CD4-positive, alpha-beta T cell (primary cell): ENCODE results near the gene TULP4. TPM values are rescaled to one million over a fixed set of nuclear protein-coding genes. Genes with fewer than 3 reads are reported as not detected.

ENCODE experiments used
- ATAC-seq: fragments of 200-7000 bp; cut with Tn5 transposase; one replicate; pipeline ENCODE4 v1.10.0; 2022; ENCODE audit warnings: mild to moderate bottlenecking; ENCODE audit not compliant: poor library complexity
- CTCF ChIA-PET: fragments of 350-600 bp; sonication (Branson Sonifier 250); formaldehyde crosslinking; loops from one replicate; lab custom pipeline; 2021; ENCODE audit warnings: antibody characterized with exemption, inconsistent platforms; lab: Charles Lee
- POLR2A ChIA-PET: fragments of 350-600 bp; sonication (Branson Sonifier 250); formaldehyde crosslinking; loops from one replicate; lab custom pipeline; 2021; ENCODE audit warnings: antibody characterized with exemption, inconsistent platforms; lab: Charles Lee
- DNase-seq, 14 experiments: peaks; one replicate each; pipeline ENCODE4 v3.0.0-alpha.2; 2013 to 2020; ENCODE audit warnings: mixed read lengths in 2 of 14
- H3K27ac ChIP-seq, 2 donors: one replicate each; pipeline versions ENCODE4 v1.5.1 to v1.7.0; 2013; ENCODE audit warnings: low read length in 2 of 2, low read depth in 1 of 2, mild to moderate bottlenecking in 1 of 2
- H3K27me3 ChIP-seq, 2 experiments: 1 replicate in 1 of 2; 2 replicates in 1 of 2; pipeline versions ENCODE4 v1.6.1 to v1.7.0; 2013; ENCODE audit warnings: low read length in 2 of 2, control low read depth in 1 of 2, mild to moderate bottlenecking in 1 of 2, moderate library complexity in 1 of 2; ENCODE audit not compliant: insufficient read depth in 2 of 2, control insufficient read depth in 1 of 2
- H3K36me3 ChIP-seq: one replicate; pipeline ENCODE4 v1.6.1; 2013; ENCODE audit warnings: low read length, control low read depth; ENCODE audit not compliant: insufficient read depth
- H3K4me1 ChIP-seq: one replicate; pipeline ENCODE4 v1.6.1; 2013; ENCODE audit warnings: low read length, control low read depth; ENCODE audit not compliant: insufficient read depth
- H3K4me3 ChIP-seq: one replicate; pipeline ENCODE4 v1.5.1; 2013; ENCODE audit warnings: mild to moderate bottlenecking, low read length, moderate library complexity
- H3K9me3 ChIP-seq, 2 experiments: 1 replicate in 1 of 2; 2 replicates in 1 of 2; pipeline versions ENCODE4 v1.6.1 to v1.7.0; 2013; ENCODE audit warnings: low read length in 2 of 2, mild to moderate bottlenecking in 2 of 2, control low read depth in 1 of 2, moderate library complexity in 1 of 2; ENCODE audit not compliant: control insufficient read depth in 1 of 2, insufficient read depth in 1 of 2
- H3K27ac Mint-ChIP-seq: one replicate; pipeline ENCODE4 v1.8.0; 2020; ENCODE audit warnings: mixed read lengths
- H3K27me3 Mint-ChIP-seq: one replicate; pipeline ENCODE4 v1.8.0; 2021; ENCODE audit warnings: mixed read lengths
- H3K36me3 Mint-ChIP-seq: one replicate; pipeline ENCODE4 v1.8.0; 2021; ENCODE audit warnings: low read depth, mixed read lengths
- H3K4me1 Mint-ChIP-seq: one replicate; pipeline ENCODE4 v1.8.0; 2021; ENCODE audit warnings: low read depth, mixed read lengths
- H3K4me3 Mint-ChIP-seq: one replicate; pipeline ENCODE4 v1.8.0; 2020; ENCODE audit warnings: mild to moderate bottlenecking, mixed read lengths
- H3K9me3 Mint-ChIP-seq: one replicate; pipeline ENCODE4 v1.8.0; 2020; ENCODE audit warnings: mixed read lengths
- intact Hi-C, 2 experiments: fragments of 100-400 bp; cut with DNase I in 1 of 2; cut with micrococcal nuclease in 1 of 2; formaldehyde crosslinking; loops; one replicate each; pipeline versions ENCODE4 v1.15.1 to v1.9.0; 2023 to 2025; cut with DNase I, micrococcal nuclease
- total RNA-seq, 174 experiments: library from RNA in 2 of 174; stranded (reverse) in 2 of 174; gene quantifications; one replicate each; pipeline ENCODE4 v1.2.3 and lab custom pipeline; 2021 to 2026
- TF ChIP-seq, protein P1 (sequence below): fragments of 200-600 bp; IDR thresholded peaks from one replicate; pipeline ENCODE4 v1.8.0; 2022; ENCODE audit warnings: antibody characterized with exemption, mild to moderate bottlenecking

The TULP4 gene
- total RNA-seq, 2 experiments from 2014 or later = 66.1 to 68.2 TPM

DNA sequence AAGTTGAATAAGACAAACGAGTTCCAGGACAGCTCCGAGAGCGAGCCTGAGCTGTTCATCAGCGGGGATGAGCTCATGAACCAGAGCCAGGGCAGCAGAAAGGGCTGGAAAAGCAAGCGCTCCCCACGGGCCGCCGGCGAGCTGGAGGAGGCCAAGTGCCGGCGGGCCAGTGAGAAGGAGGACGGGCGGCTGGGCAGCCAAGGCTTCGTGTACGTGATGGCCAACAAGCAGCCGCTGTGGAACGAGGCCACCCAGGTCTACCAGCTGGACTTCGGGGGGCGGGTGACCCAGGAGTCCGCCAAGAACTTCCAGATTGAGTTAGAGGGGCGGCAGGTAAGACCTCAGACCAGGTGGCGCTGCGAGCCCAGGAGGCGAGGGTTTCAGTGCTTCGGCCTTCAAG is 191.6 kb downstream of the TULP4 start:
- CTCF ChIA-PET = no interaction called here
- no peak overlapping the region for H3K4me3 ChIP-seq
- H3K27me3 ChIP-seq = no peaks in the 10 kb centered on the region
- H3K9me3 Mint-ChIP-seq = no peaks in the 10 kb centered on the region
- no peaks in the 10 kb centered on the region for H3K27me3 Mint-ChIP-seq
- TF ChIP-seq, protein P1, sequence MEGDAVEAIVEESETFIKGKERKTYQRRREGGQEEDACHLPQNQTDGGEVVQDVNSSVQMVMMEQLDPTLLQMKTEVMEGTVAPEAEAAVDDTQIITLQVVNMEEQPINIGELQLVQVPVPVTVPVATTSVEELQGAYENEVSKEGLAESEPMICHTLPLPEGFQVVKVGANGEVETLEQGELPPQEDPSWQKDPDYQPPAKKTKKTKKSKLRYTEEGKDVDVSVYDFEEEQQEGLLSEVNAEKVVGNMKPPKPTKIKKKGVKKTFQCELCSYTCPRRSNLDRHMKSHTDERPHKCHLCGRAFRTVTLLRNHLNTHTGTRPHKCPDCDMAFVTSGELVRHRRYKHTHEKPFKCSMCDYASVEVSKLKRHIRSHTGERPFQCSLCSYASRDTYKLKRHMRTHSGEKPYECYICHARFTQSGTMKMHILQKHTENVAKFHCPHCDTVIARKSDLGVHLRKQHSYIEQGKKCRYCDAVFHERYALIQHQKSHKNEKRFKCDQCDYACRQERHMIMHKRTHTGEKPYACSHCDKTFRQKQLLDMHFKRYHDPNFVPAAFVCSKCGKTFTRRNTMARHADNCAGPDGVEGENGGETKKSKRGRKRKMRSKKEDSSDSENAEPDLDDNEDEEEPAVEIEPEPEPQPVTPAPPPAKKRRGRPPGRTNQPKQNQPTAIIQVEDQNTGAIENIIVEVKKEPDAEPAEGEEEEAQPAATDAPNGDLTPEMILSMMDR = no peak
- H3K27ac Mint-ChIP-seq = no peak overlapping the region
- POLR2A ChIA-PET = no interaction called here
- intact Hi-C loops = no loop called here
- no peak overlapping the region for H3K4me3 Mint-ChIP-seq
- H3K4me1 ChIP-seq = no peaks in the 10 kb centered on the region
- ATAC-seq (no peak), DNase-seq (no peak)
- no peaks in the 10 kb centered on the region for H3K4me1 Mint-ChIP-seq
- H3K27ac ChIP-seq = no peak overlapping the region
- no peaks in the 10 kb centered on the region for H3K9me3 ChIP-seq
- peaks cover 61% of the 10 kb centered on the region for H3K36me3 Mint-ChIP-seq
- peaks cover 25% of the 10 kb centered on the region for H3K36me3 ChIP-seq

DNA sequence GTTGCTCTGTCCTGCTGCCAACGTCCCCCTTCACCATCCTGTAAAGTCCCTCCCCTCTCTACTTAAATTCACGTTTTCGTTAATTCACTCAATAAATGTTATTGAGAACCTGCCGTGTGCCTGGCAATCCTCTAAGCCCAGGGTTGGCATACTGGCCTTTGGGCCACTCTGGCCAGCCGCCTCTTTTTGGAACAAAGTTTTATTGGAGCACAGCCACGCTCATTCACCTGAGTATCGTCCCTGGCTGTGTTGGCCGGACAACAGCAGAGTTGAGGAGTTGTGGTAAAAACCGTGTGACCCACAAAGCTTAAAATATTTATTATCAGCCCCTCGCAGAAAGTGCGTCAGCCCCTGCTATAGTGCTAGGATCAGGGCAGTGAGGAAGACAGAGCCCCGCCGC is 192.9 kb downstream of the TULP4 start:
- H3K4me1 Mint-ChIP-seq = no peaks in the 10 kb centered on the region
- Histone ChIP-seq H3K27ac (no peak overlapping the region), H3K4me3 (no peak overlapping the region), H3K9me3 (no peaks in the 10 kb centered on the region), H3K36me3 (peaks cover 14% of the 10 kb centered on the region), H3K27me3 (no peaks in the 10 kb centered on the region), H3K4me1 (no peaks in the 10 kb centered on the region)
- no peaks in the 10 kb centered on the region for H3K27me3 Mint-ChIP-seq
- ChIA-PET POLR2A (no interaction called here), CTCF (no interaction called here)
- no peak overlapping the region for H3K4me3 Mint-ChIP-seq
- intact Hi-C loops = no loop called here
- no peaks in the 10 kb centered on the region for H3K9me3 Mint-ChIP-seq
- H3K36me3 Mint-ChIP-seq = peaks cover 47% of the 10 kb centered on the region
- ATAC-seq = no peak
- DNase-seq = no peak
- no peak overlapping the region for H3K27ac Mint-ChIP-seq
- TF ChIP-seq, protein P1 = no peak

GRCh38 chr6:158506601-158507000 is 194.3 kb downstream of the TULP4 start:
- Mint-ChIP-seq H3K9me3 (no peaks in the 10 kb centered on the region), H3K4me1 (no peaks in the 10 kb centered on the region), H3K4me3 (no peak overlapping the region), H3K36me3 (peaks cover 33% of the 10 kb centered on the region), H3K27me3 (no peaks in the 10 kb centered on the region), H3K27ac (no peak overlapping the region)
- H3K27me3 ChIP-seq = no peaks in the 10 kb centered on the region
- peaks cover 8% of the 10 kb centered on the region for H3K36me3 ChIP-seq
- intact Hi-C loops = no loop called here
- H3K4me3 ChIP-seq = no peak overlapping the region
- H3K27ac ChIP-seq = no peak overlapping the region
- no peaks in the 10 kb centered on the region for H3K9me3 ChIP-seq
- DNase-seq (no peak), ATAC-seq (no peak)
- CTCF ChIA-PET = no interaction called here
- POLR2A ChIA-PET = no interaction called here
- no peaks in the 10 kb centered on the region for H3K4me1 ChIP-seq
- TF ChIP-seq, protein P1 = no peak
